ENCODE data around the gene PRR14L.

GRCh38 chr22:31790240-31790639 lies 40.3 kb upstream of the PRR14L start:
- TF ChIP-seq POLR2A (IDR thresholded peaks at IDR 0.05) (no peak), CTCF (IDR thresholded peaks at IDR 0.05) (no peak)

All from transverse colon (tissue), 3 donors.